Neuronal stem cell (in vitro differentiated cells): ENCODE measurements around the gene FOLR1.
"Not testable (repeated sequence)": the region's sequence is repeated elsewhere in the genome, so short reads cannot be mapped to it uniquely, and the experiment has no call there.

ENCODE experiments used
- DNase-seq: peaks from one replicate; pipeline ENCODE4 v3.0.0-alpha.2; 2013; ENCODE audit warnings: low spot score
- H2AFZ ChIP-seq: one replicate; pipeline ENCODE4 v1.6.1; 2013; ENCODE audit warnings: mild to moderate bottlenecking, low read length, inconsistent platforms
- H2AK5ac ChIP-seq: 2 replicates; pipeline ENCODE4 v1.6.1; 2013; ENCODE audit warnings: low read depth, mild to moderate bottlenecking, inconsistent platforms, low read length, moderate library complexity, mixed read lengths
- H2BK120ac ChIP-seq: 2 replicates; pipeline ENCODE4 v1.6.1; 2013; ENCODE audit warnings: low read depth, mild to moderate bottlenecking, inconsistent platforms, low read length, moderate library complexity, mixed read lengths
- H2BK12ac ChIP-seq: one replicate; pipeline ENCODE4 v1.6.1; 2013; ENCODE audit warnings: low read length, inconsistent platforms
- H2BK15ac ChIP-seq: 2 replicates; pipeline ENCODE4 v1.6.1; 2013; ENCODE audit warnings: mild to moderate bottlenecking, low read length, inconsistent platforms, mixed read lengths
- H2BK5ac ChIP-seq: one replicate; pipeline ENCODE4 v1.6.1; 2013; ENCODE audit warnings: inconsistent platforms, mild to moderate bottlenecking, low read length, moderate library complexity
- H3K14ac ChIP-seq: one replicate; pipeline ENCODE4 v1.6.1; 2013; ENCODE audit warnings: low read length, inconsistent platforms
- H3K18ac ChIP-seq: 2 replicates; pipeline ENCODE4 v1.6.1; 2013; ENCODE audit warnings: low read length, inconsistent platforms
- H3K23ac ChIP-seq: 2 replicates; pipeline ENCODE4 v1.6.1; 2013; ENCODE audit warnings: low read depth, mild to moderate bottlenecking, mixed read lengths, low read length, inconsistent platforms; ENCODE audit not compliant: poor library complexity
- H3K27ac ChIP-seq: replicated peaks from 3 replicates; pipeline ENCODE4 v1.5.1; 2013; ENCODE audit warnings: low read length, inconsistent platforms
- H3K27me3 ChIP-seq, 3 experiments: 2 replicates each; pipeline ENCODE4 v1.6.1; 2013; ENCODE audit warnings: low read length in 3 of 3, mild to moderate bottlenecking in 2 of 3, inconsistent platforms in 1 of 3, low read depth in 1 of 3, mixed read lengths in 1 of 3, moderate library complexity in 1 of 3; ENCODE audit not compliant: control insufficient read depth in 3 of 3, insufficient read depth in 3 of 3
- H3K36me3 ChIP-seq, 2 donors: replicated peaks in 1 of 2; 2 replicates each; pipeline ENCODE4 v1.6.1; 2013; ENCODE audit warnings: low read length in 2 of 2; ENCODE audit not compliant: control insufficient read depth in 2 of 2, insufficient read depth in 2 of 2
- H3K4ac ChIP-seq: 2 replicates; pipeline ENCODE4 v1.6.1; 2013; ENCODE audit warnings: inconsistent platforms, mild to moderate bottlenecking, low read length, moderate library complexity
- H3K4me1 ChIP-seq, 2 donors: 1 replicate in 1 of 2; 2 replicates in 1 of 2; pipeline ENCODE4 v1.6.1; 2013; ENCODE audit warnings: low read length in 2 of 2, low read depth in 1 of 2; ENCODE audit not compliant: control insufficient read depth in 2 of 2, insufficient read depth in 1 of 2
- H3K4me2 ChIP-seq: one replicate; pipeline ENCODE4 v1.6.1; 2013; ENCODE audit warnings: mild to moderate bottlenecking, low read length, inconsistent platforms; ENCODE audit not compliant: insufficient read depth, poor library complexity, severe bottlenecking
- H3K4me3 ChIP-seq, 2 donors: 2 replicates each; pipeline ENCODE4 v1.5.1; 2013; ENCODE audit warnings: low read length in 2 of 2, mild to moderate bottlenecking in 2 of 2, inconsistent platforms in 1 of 2, moderate library complexity in 1 of 2
- H3K79me1 ChIP-seq: one replicate; pipeline ENCODE4 v1.6.1; 2013; ENCODE audit warnings: low read depth, mild to moderate bottlenecking, inconsistent platforms, low read length, moderate library complexity
- H3K9ac ChIP-seq: one replicate; pipeline ENCODE4 v1.6.1; 2013; ENCODE audit warnings: mild to moderate bottlenecking, low read depth, low read length, inconsistent platforms; ENCODE audit not compliant: poor library complexity
- H3K9me3 ChIP-seq, 2 donors: replicated peaks in 1 of 2; 2 replicates each; pipeline versions ENCODE3 to v1.6.1; 2013; ENCODE audit warnings: low read length in 2 of 2, mild to moderate bottlenecking in 2 of 2, inconsistent platforms in 1 of 2, low read depth in 1 of 2, mixed read lengths in 1 of 2, moderate library complexity in 1 of 2; ENCODE audit not compliant: control insufficient read depth in 2 of 2, insufficient read depth in 1 of 2
- H4K8ac ChIP-seq: one replicate; pipeline ENCODE4 v1.6.1; 2013; ENCODE audit warnings: low read depth, mild to moderate bottlenecking, inconsistent platforms, low read length, moderate library complexity
- H4K91ac ChIP-seq: one replicate; pipeline ENCODE4 v1.6.1; 2013; ENCODE audit warnings: low read length, low read depth, mild to moderate bottlenecking, inconsistent platforms; ENCODE audit not compliant: poor library complexity
- WGBS, 2 donors: extraction: QIAGEN DNeasy Blood & Tissue Kit; methylation state at CpG; one replicate each; pipeline ENCODE4 v1.1.7; 2013; ENCODE audit warnings: missing lambda C conversion rate in 2 of 2, mixed read lengths in 1 of 2; ENCODE audit not compliant: insufficient read length in 2 of 2, insufficient replicate concordance in 1 of 2; ENCODE audit errors: extremely low coverage in 2 of 2; 5-methylcytosine and 5-hydroxymethylcytosine counted together

The FOLR1 gene

DNA sequence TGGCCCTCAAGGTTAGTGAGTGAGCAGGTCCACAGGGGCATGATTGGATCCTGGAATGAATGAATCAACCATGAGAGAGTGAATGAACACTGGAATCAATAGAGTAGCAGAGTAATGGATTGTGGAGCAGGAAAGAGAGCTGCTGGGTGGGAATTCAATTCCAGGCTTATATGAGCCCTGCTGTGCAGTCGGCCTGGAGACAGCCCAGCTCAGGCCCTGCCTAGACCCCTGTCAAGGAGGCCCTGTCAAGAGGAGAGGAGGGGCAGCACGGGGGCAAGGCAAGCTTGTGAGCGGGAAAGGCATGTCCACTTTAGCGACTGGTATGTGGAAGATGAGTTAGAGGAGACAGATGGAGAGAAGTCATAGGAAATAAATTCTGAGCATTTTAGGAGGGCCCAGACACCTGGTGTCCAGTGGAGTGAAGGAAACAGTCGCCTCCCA, 1.3 kb upstream of the FOLR1 start:
- H2BK5ac ChIP-seq = no peak overlapping the region
- H3K4ac ChIP-seq = no peak overlapping the region
- peaks cover 3 to 16% of the 10 kb centered on the region in 2 donors for H3K4me1 ChIP-seq
- no peaks in the 10 kb centered on the region for H3K36me3 ChIP-seq
- no peaks in the 10 kb centered on the region for H3K9me3 ChIP-seq
- H4K8ac ChIP-seq = no peak overlapping the region
- H3K4me2 ChIP-seq = no peak overlapping the region
- no peak overlapping the region for H2BK120ac ChIP-seq
- H2BK15ac ChIP-seq = no peak overlapping the region
- H3K27ac ChIP-seq = no peak overlapping the region
- H2BK12ac ChIP-seq = no peak overlapping the region
- peak overlapping the region; percentile 61 for H2AK5ac ChIP-seq
- no CpG with 5 or more reads among the region's 5 CpGs for WGBS, 2 donors
- DNase-seq = no peak
- H3K9ac ChIP-seq = no peak overlapping the region
- no peak overlapping the region for H4K91ac ChIP-seq
- no peak overlapping the region for H3K14ac ChIP-seq
- H3K18ac ChIP-seq = peak overlapping the region; percentile 27
- H3K23ac ChIP-seq = no peak overlapping the region
- H3K4me3 ChIP-seq = no peak overlapping the region
- peaks cover 0 to 17% (median 0%) of the 10 kb centered on the region in 3 experiments for H3K27me3 ChIP-seq
- no peaks in the 10 kb centered on the region for H3K79me1 ChIP-seq
- H2AFZ ChIP-seq = peak overlapping the region; percentile 16

DNA sequence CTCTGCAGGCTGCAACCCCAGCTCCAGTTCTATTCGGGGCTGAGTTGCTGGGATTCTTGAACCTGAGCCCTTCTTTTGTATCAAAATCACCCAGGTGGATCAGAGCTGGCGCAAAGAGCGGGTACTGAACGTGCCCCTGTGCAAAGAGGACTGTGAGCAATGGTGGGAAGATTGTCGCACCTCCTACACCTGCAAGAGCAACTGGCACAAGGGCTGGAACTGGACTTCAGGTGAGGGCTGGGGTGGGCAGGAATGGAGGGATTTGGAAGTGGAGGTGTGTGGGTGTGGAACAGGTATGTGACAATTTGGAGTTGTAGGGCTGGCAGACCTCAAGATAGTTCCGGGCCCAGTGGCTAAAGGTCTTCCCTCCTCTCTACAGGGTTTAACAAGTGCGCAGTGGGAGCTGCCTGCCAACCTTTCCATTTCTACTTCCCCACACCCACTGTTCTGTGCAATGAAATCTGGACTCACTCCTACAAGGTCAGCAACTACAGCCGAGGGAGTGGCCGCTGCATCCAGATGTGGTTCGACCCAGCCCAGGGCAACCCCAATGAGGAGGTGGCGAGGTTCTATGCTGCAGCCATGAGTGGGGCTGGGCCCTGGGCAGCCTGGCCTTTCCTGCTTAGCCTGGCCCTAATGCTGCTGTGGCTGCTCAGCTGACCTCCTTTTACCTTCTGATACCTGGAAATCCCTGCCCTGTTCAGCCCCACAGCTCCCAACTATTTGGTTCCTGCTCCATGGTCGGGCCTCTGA, 3.8 kb downstream of the FOLR1 start:
- H3K79me1 ChIP-seq = peaks cover 2% of the 10 kb centered on the region
- DNase-seq = no peak
- WGBS, 2 donors = no CpG with 5 or more reads among the region's 12 CpGs

DNA sequence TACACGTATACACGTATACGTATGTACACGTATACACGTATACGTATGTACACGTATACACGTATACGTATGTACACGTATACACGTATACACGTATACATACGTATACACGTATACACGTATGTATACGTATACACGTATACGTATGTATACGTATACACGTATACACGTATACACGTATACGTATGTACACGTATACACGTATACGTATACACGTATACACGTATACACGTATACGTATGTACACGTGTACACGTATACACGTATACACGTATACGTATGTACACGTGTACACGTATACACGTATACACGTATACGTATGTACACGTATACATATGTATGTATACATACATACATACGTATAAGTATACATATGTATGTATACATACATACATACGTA, 9.5 kb downstream of the FOLR1 start:
- DNase-seq, H2AK5ac ChIP-seq: not testable (repeated sequence)
- no CpG with 5 or more reads among the region's 43 CpGs for WGBS, 2 donors

More for the DNA sequence above, 3.8 kb downstream of the FOLR1 start:
- Histone ChIP-seq H4K8ac (no peak overlapping the region), H2BK5ac (no peak overlapping the region), H3K27ac (no peak overlapping the region), H3K14ac (no peak overlapping the region), H2AFZ (no peak overlapping the region), H2BK120ac (peak overlapping the region; percentile 35), H3K23ac (no peak overlapping the region), H3K4me3 (no peak overlapping the region), H3K27me3 (peaks cover 0 to 7% (median 0%) of the 10 kb centered on the region in 3 experiments), H2BK12ac (no peak overlapping the region), H3K9me3 (no peaks in the 10 kb centered on the region), H2AK5ac (no peak overlapping the region), H3K4me1 (peaks cover 3 to 10% of the 10 kb centered on the region in 2 donors), H3K4ac (no peak overlapping the region), H3K4me2 (no peak overlapping the region), H4K91ac (no peak overlapping the region), H3K36me3 (no peaks in the 10 kb centered on the region), H3K9ac (no peak overlapping the region), H3K18ac (no peak overlapping the region), H2BK15ac (no peak overlapping the region)

DNA sequence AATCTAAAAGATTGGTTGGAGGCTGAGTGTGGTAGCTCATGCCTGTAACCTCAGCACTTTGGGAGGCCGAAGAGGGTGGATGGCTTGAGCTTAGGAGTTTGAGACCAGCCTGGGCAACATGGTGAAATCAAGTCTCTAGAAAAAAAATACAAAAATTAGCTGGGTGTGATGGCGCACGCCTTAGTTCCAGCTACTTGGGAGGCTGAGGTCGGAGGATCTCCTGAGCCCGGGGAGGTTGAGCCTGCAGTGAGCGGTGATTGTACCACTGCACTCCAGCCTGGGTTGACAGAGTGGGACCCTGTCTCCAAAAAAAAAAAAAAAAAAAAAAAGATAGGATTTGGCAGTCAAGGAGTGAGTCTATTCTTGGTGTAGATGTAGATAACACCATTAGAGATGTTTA, 10.6 kb downstream of the FOLR1 start:
- Histone ChIP-seq H2AFZ (no peak overlapping the region), H2AK5ac (no peak overlapping the region), H3K9me3 (no peaks in the 10 kb centered on the region), H2BK15ac (no peak overlapping the region), H4K91ac (no peak overlapping the region), H3K36me3 (no peaks in the 10 kb centered on the region), H3K18ac (no peak overlapping the region), H3K23ac (no peak overlapping the region), H3K4me2 (no peak overlapping the region), H3K9ac (no peak overlapping the region), H3K27ac (no peak overlapping the region), H3K4ac (no peak overlapping the region), H3K79me1 (peaks cover 2% of the 10 kb centered on the region), H2BK5ac (no peak overlapping the region), H3K4me3 (no peak overlapping the region), H3K4me1 (no peaks in the 10 kb centered on the region), H4K8ac (no peak overlapping the region), H3K27me3 (no peaks in the 10 kb centered on the region), H2BK12ac (no peak overlapping the region), H2BK120ac (no peak overlapping the region), H3K14ac (no peak overlapping the region)
- DNase-seq = no peak
- no CpG with 5 or more reads among the region's 6 CpGs for WGBS, 2 donors

More for the DNA sequence above, 9.5 kb downstream of the FOLR1 start:
- not testable (repeated sequence) for H3K36me3 ChIP-seq, H2BK12ac ChIP-seq, H2BK5ac ChIP-seq, H3K9me3 ChIP-seq, H2BK120ac ChIP-seq, H4K91ac ChIP-seq, H3K4me1 ChIP-seq, H3K4me2 ChIP-seq, H2AFZ ChIP-seq, H3K27me3 ChIP-seq, H3K9ac ChIP-seq, H3K4me3 ChIP-seq, H4K8ac ChIP-seq, H3K4ac ChIP-seq, H3K23ac ChIP-seq, H3K18ac ChIP-seq, H3K79me1 ChIP-seq, H3K14ac ChIP-seq, H3K27ac ChIP-seq, H2BK15ac ChIP-seq
